ENCODE results near the gene WNT10A. TPM values are rescaled to one million over a fixed set of nuclear protein-coding genes. Genes with fewer than 3 reads are reported as not detected.

The WNT10A gene
- total and polyA plus RNA-seq, 2 donors from 2014 or later, result 1.1 to 10.2 TPM

DNA sequence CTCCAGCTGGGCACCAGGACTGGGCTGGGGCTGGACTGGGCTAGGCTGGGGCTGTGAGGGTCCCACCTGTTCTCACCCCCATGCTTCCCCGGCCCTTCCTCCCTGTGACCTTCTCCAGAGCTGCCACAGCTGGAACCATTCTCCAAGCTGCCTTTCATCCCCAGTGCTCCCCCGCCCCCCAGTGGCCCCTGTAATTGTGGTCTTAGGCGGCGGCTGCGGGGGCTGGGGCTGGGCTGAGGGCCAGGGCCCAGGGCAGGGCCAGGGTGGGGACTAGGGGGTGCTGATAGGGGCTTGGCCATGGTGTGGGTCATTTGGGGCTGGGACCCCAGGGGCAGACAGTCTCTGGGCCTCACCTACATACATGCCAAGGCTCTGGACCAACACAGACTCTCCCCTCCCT, 2.8 kb upstream of the WNT10A start:
- TF ChIP-seq, protein P1, sequence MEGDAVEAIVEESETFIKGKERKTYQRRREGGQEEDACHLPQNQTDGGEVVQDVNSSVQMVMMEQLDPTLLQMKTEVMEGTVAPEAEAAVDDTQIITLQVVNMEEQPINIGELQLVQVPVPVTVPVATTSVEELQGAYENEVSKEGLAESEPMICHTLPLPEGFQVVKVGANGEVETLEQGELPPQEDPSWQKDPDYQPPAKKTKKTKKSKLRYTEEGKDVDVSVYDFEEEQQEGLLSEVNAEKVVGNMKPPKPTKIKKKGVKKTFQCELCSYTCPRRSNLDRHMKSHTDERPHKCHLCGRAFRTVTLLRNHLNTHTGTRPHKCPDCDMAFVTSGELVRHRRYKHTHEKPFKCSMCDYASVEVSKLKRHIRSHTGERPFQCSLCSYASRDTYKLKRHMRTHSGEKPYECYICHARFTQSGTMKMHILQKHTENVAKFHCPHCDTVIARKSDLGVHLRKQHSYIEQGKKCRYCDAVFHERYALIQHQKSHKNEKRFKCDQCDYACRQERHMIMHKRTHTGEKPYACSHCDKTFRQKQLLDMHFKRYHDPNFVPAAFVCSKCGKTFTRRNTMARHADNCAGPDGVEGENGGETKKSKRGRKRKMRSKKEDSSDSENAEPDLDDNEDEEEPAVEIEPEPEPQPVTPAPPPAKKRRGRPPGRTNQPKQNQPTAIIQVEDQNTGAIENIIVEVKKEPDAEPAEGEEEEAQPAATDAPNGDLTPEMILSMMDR (IDR thresholded peaks at IDR 0.05; ENCODE audit: borderline replicate concordance, extremely low read depth, insufficient read depth), result no peak
- Histone ChIP-seq H3K9ac (ENCODE audit: low read length in 3 of 3) (no peak overlapping the region), H3K27me3 (ENCODE audit: control insufficient read depth, insufficient read depth, low read length) (peaks cover 50% of the 10 kb centered on the region), H3K4me1 (ENCODE audit: control insufficient read depth in 2 of 3, insufficient read depth in 2 of 3, low read depth in 1 of 3, low read length in 3 of 3) (peaks cover 0 to 8% (median 4%) of the 10 kb centered on the region in 3 donors), H3K27ac (ENCODE audit: low read depth in 2 of 2, low read length in 2 of 2) (no peak overlapping the region), H3K4me3 (ENCODE audit: low read length in 3 of 3) (no peak overlapping the region), H3K9me3 (ENCODE audit: control insufficient read depth in 2 of 3, insufficient read depth in 1 of 3, low read length in 3 of 3) (no peaks in the 10 kb centered on the region), H3K36me3 (ENCODE audit: control insufficient read depth in 2 of 3, insufficient read depth in 3 of 3, low read length in 3 of 3) (no peaks in the 10 kb centered on the region)
- FAIRE-seq (no peak), DNase-seq (peak in 3 of 5 donors; percentile 33 to 60 (median 36))
- intact Hi-C loops (cut with DNase I), result no loop called here

DNA sequence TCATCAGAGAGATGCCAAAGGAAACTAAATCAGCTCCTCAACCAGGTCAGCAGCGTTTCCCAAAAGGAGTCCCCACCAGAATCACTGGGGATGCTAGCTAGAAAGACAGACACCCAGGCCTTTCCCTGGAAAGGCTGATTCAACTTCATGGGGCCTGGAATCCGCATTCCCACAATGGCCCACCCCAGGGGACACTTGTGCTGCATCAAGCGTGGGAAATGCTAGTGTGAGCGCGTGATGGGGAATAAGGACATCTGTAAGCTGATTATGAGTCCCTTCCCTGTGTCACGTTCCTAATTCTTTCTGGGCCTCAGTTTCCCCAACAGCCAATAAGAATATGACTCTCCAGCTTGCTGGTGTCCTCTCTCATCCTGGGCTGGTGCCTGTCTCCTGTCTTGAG, 2.2 kb upstream of the WNT10A start:
- H3K27me3 ChIP-seq (ENCODE audit: control insufficient read depth, insufficient read depth, low read length), result peaks cover 49% of the 10 kb centered on the region

DNA sequence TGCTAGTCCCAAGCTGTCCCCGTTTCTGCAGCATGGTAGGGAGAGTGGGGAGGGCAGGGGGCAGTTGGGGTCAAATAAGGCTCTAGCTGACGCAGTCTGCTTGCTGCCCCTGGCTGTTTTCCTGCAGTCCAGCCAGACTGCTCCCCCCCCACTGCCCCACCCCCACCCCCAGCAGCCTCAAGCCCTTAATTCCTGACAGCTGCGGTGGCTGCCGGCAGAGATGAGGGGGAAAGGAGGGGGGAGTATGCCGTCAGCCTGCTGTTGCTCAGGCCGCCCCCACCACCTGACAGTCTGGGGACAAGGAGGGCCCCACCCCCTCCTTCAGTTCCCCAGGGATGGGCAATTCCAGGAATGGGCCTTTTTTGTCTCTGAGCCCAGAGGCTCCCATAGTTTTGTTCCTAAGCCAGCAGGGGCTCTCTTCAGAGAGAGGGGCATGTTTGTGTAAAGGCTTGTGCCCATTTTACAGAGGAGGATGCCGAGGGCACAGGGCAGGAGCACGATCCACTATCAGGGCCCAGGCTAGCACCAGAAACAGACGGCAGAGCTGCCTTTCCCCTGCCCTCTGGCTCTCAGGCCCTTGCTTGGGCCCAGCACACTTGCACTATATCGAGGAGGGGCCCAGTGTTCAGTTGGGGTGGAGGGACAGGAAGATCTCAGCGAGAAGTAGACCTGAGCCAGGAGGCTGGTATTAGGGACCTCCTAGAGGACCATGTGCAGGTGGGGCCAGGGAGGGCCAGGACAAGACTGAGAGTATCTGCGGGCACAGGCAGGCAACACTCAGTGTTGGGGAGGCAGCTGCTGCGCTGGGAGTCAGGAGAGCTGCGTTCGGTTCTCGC, 1.5 kb upstream of the WNT10A start:
- intact Hi-C loops (cut with DNase I), result no loop called here
- Histone ChIP-seq H3K4me3 (ENCODE audit: low read length in 3 of 3) (no peak overlapping the region), H3K4me1 (ENCODE audit: control insufficient read depth in 2 of 3, insufficient read depth in 2 of 3, low read depth in 1 of 3, low read length in 3 of 3) (peaks cover 0 to 12% (median 4%) of the 10 kb centered on the region in 3 donors), H3K36me3 (ENCODE audit: control insufficient read depth in 2 of 3, insufficient read depth in 3 of 3, low read length in 3 of 3) (no peaks in the 10 kb centered on the region), H3K9me3 (ENCODE audit: control insufficient read depth in 2 of 3, insufficient read depth in 1 of 3, low read length in 3 of 3) (no peaks in the 10 kb centered on the region), H3K27ac (ENCODE audit: low read depth in 2 of 2, low read length in 2 of 2) (no peak overlapping the region), H3K27me3 (ENCODE audit: control insufficient read depth, insufficient read depth, low read length) (peaks cover 44% of the 10 kb centered on the region), H3K9ac (ENCODE audit: low read length in 3 of 3) (no peak overlapping the region)
- FAIRE-seq, result no peak
- DNase-seq, result peak in 2 of 5 donors; percentile 57 to 59
- TF ChIP-seq, protein P1 (IDR thresholded peaks at IDR 0.05; ENCODE audit: borderline replicate concordance, extremely low read depth, insufficient read depth), result no peak

More for the DNA sequence above, 2.2 kb upstream of the WNT10A start:
- FAIRE-seq (no peak), DNase-seq (peak in 2 of 5 donors; percentile 9 to 26)
- Histone ChIP-seq H3K9ac (ENCODE audit: low read length in 3 of 3) (no peak overlapping the region), H3K27ac (ENCODE audit: low read depth in 2 of 2, low read length in 2 of 2) (no peak overlapping the region), H3K36me3 (ENCODE audit: control insufficient read depth in 2 of 3, insufficient read depth in 3 of 3, low read length in 3 of 3) (no peaks in the 10 kb centered on the region), H3K4me3 (ENCODE audit: low read length in 3 of 3) (no peak overlapping the region), H3K9me3 (ENCODE audit: control insufficient read depth in 2 of 3, insufficient read depth in 1 of 3, low read length in 3 of 3) (no peaks in the 10 kb centered on the region), H3K4me1 (ENCODE audit: control insufficient read depth in 2 of 3, insufficient read depth in 2 of 3, low read depth in 1 of 3, low read length in 3 of 3) (peaks cover 0 to 12% (median 4%) of the 10 kb centered on the region in 3 donors)
- intact Hi-C loops (cut with DNase I), result no loop called here
- TF ChIP-seq, protein P1 (IDR thresholded peaks at IDR 0.05; ENCODE audit: borderline replicate concordance, extremely low read depth, insufficient read depth), result no peak
